NCI-H2227 (cell line): ENCODE data around the gene LHFPL6.
A peak's percentile ranks its signal among the peaks of the same experiment; 100 is the strongest.

Source experiments
- DNase-seq: peaks from one replicate; lab custom pipeline; 2025; ENCODE audit not compliant: unreplicated experiment; lab: John Stamatoyannopoulos, UW

Gene LHFPL6

DNA sequence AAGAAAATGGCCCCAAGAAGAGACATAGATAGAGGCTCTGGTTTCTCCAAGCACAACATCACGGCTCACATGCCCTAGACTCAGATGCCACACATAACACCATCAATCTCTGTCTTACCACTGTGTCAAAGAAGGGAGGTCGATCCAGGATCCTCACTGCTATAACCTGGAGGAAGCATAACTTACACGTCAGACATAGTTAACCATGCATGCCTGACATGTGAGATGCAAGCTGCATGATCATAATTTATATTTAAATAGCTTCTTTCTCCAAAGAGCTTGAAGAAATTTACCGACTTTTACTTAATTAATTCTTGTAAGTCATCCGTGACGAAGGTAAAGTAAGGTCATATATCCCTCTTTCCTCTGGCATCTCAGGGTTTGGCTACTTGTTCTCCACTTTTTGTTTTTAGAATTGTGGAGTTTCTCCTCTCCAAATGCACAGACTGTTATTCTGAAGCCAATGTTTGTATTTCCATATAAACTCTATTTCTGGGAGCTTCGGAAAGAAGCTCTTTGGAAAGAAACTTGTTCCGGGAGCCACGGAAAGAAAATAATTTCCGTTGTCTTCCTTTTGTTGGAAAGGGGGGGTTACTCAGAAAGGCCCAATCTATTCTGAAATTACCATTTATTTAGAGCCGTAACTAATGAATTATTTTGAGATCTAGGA is 205.6 kb downstream of the LHFPL6 start:
- DNase-seq: no peak

DNA sequence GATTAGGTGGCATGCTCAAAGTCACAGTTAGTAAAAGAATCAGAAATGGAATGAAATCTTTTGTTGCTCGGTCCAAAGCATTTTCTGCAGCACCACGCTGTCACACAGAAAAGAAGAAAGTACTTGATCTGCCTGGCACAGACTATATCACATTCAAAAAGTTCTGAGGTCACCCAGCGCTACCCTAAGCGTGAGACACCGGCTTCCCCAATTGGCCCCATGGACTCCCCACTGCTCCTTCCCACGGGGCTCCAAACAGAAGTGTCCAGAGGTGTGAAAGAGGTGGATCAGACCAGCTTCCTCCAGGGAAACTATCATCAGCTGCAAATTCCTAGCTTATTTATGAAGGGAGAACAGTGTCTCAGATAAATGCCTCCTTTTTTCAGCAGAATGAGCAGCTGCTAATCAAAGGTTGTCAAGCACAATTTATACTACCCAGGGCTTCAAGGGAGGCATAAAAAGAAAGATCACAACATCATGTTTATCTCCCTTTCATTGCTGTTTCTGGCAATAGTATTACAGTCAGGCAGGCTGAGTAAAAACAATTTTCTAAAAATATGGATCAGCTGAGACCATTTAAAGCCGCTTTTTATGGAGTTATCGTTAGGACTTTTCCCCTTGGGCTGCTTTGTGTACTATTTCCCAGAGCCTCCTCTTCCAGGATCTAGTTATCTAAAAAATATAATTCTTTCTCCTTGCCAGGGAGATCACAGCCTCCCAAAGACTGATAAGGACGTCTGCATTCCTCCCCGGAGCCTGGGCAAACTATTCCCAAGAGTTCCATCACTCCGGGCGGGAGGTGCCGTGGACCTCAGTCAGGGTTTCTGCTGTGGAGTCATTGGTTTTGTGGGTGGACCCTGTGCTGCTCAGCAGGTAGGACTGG is 208.0 kb downstream of the LHFPL6 start:
- DNase-seq: peak; percentile 49

- DNase-seq: no peak
These were observed 211.2 kb downstream of the LHFPL6 start for GRCh38 chr13:39391761-39392160.

GRCh38 chr13:39389013-39389412 is 214.0 kb downstream of the LHFPL6 start:
- DNase-seq: no peak

DNA sequence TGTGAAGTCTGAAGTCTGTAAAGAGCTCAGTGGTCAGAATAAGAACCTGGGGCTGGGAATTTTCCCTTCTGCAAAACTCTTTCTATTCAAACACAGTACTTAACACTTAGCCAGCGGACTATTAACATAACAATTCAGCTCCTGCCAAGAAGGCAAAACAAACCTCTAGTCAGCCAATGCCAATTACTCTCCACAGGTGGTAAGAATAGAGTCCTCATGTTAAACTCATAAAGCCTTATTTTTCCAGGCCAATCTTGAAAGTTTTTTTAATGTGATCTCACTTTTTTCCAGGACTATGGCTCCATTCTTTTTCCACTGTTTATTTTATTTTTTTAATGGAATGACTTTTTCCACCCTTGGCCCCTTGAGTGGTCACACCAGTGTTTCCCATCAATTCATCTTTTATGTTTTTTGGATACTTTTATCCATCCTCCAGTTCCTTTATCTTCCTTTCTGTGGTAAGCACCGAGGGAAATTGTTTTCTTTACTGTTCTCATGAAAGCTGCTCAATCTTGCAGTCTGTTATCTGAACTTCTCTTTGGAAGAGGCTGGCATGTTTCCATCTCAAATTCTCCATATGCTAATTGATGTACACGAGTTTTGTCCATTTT is 217.3 kb downstream of the LHFPL6 start:
- peak; percentile 70 for DNase-seq

GRCh38 chr13:39385154-39385553 is 217.8 kb downstream of the LHFPL6 start:
- DNase-seq: no peak

DNA sequence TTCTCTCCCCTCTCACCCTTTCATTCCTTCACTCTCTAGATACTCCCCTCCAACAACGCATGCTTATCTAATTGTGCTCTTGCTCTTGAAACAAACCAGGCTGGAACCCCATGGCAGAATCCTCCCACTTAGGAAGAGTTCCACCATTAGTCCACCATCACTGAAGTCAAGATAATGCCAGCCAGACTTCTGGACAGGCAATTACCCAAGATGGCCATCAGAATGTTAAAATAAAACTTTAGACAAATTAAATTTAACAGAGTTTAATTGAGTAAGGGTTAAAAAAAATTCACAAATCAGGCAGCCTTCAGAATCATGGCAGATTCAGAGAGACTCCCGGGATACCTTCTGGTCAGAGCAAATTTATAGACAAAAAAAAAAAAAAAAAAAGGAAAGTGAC is 221.5 kb downstream of the LHFPL6 start:
- DNase-seq: no peak

DNA sequence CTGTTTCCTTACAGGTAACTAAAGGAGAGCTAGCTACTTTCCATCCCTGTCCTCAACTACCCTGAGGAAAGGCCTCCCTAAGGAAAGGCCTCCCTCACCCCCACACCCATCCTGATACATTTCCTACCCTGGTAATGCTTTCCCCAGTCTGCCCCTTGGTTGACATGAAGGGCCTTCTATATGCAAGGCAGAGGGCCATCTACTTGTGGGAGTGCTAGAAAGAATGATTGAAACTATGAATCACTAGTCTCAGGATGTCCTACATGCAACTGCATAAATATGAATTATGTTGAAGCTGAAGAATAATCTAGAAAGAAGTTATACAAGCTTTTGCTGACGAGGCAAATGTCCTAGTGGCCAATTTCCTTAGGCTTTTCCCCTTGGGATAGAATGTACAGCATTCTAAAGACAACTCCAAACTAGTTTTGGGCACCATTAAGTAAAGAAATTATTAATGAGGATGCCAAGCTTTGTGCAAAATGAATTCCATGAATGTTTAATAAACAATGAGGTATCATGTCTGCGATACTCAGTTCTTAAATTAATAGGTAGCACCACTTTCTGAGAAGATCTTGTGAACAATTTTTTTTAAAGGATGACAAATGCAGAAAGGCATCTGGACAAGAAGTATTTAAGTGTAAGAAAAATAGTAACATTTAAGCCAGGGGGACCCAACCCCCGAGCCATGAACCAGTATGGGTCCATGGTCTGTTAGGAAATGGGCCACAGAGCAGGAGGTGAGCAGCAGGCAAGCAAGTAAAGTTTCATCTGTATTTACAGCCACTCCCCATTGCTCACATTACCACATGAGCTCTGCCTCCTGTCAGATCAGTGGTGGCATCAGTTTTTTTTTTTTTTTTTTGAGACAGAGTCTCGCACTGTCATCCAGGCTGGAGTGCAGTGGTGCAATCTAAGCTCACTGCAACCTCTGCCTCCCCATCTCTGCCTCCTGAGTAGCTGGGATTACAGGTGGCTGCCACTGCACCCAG is 223.0 kb downstream of the LHFPL6 start:
- no peak for DNase-seq

GRCh38 chr13:39379118-39379517 is 223.9 kb downstream of the LHFPL6 start:
- no peak for DNase-seq

GRCh38 chr13:39378306-39378705 is 224.7 kb downstream of the LHFPL6 start:
- no peak for DNase-seq

GRCh38 chr13:39377699-39378098 is 225.3 kb downstream of the LHFPL6 start:
- no peak for DNase-seq

- DNase-seq: no peak
These were observed 226.9 kb downstream of the LHFPL6 start for GRCh38 chr13:39376076-39376475.

DNA sequence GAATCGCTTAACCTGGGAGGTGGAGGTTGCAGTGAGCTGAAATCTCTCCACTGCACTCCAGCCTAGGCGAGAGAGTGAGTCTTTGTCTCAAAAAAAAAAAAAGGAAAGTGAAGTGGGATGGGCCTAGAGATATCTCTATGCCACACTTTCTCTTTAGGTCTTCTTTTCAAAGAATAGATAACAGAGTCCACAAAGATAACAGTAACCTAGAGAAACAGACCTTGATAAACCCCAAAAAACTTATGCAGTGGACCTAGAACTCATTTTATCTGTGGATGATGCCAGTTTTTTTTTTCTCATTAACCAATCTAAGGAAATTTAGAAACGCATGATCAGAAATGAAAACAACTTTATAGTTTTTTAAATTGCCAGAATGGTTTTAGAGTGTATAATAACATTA is 227.4 kb downstream of the LHFPL6 start:
- DNase-seq: no peak

DNA sequence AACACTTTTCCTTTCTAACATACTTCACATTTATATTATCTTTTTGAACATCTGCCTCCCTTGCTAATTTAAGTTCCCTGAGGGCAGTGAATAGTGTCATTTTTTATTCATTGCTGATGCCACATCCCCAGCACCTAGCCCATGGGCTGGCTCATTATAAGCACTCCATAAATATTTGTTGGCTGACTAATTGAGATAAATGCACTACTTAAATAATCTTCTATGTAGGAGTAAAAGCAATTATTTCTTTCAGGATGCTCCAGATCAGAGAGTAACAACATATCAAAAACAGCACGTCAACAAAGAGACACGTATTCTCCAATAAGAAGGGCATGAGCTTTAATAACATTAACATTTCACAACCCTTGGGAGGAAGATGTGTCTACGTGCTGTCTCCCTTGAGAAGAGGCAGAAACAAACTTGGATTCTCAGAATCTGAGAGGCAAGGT is 228.2 kb downstream of the LHFPL6 start:
- DNase-seq: no peak

DNA sequence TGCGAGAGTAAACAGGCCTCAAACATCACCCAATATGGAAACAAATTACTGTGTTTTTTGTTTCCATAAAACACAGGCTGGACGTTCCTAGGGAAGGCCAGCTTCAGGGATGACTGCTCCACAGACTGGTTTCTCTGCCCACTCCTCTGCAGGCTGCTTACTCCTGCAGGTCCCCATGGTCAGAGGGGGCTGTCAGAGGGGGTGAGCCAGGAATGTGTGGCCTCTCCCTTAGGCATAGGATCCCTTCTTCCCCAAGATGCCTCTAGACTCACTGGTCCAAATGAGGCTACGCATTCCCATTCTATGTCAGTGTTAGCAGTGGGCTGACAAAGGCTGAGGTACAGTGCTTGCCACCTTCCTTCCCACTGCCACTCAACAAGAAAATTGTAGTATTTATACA is 229.8 kb downstream of the LHFPL6 start:
- DNase-seq: no peak

DNA sequence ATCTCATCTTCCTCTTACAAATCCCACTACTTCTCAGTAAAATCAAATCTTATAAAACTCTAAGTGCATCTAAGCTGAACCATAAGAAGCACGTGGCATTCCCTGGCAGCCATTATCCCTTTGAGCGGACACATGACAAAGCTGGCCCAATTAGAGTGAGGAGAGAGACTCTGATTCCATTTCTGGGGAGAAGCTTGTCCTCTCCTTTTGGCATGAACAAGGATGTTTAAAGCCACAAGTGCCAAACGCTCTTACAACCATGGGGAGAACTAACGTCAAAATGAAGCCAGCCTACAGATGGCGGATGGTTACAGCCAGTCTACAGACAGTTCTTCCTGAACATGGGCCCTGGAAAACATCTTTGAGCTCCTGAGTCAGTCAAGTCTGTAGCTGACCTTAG is 231.3 kb downstream of the LHFPL6 start:
- DNase-seq: no peak

GRCh38 chr13:39370554-39370953 is 232.4 kb downstream of the LHFPL6 start:
- DNase-seq: no peak

DNA sequence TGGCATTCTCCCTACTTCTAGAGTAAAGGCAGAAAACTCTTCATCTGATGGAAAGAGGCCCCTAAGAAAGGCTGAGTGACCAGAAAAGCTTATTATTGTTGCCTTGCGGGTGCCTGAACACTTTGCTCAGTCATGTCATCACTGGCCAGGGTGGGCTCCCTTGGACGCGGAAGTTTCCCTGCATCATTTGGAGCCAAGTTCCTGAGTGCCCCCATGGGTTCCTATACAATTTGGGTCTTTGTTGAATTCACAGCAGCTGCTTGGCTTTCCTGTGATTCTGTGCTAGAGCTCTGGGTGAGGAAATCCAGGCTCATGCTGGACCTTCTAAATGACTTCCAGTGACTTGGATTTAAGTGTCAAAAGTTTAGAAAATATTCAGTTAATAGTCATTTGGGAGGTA is 232.9 kb downstream of the LHFPL6 start:
- no peak for DNase-seq

DNA sequence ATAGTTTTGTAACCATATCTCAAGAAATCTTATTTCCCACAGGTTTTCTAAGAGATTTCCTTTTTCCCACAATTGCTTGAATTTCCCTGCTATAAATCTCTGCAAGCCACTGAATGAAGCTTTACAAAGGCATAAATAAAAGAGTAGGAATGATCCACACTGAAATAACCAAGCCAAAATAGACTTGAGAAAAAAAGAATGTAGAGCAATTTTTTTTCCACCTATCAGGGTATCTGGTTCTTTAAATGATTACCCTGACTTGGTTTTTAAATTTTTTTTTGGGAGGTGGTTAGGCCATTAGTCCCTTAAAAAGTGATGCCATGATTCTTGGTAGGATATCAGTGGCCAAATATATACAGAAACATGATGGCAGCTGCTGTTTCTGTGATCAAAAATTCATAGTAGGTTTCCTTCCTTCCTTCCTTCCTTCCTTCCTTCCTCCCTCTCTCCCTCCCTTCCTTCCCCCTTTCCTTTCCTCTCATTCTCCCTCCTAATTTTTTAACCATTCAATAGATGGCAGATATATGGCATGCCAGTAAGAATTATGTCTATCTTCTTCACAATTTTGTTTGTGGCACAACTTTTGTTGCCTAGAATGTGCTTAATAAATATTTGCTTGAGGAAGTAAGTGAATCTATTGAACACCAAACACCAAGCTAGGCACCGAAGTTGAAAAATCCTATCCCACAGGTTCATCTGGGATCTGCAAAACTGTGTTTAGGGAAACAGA is 233.7 kb downstream of the LHFPL6 start:
- no peak for DNase-seq

DNA sequence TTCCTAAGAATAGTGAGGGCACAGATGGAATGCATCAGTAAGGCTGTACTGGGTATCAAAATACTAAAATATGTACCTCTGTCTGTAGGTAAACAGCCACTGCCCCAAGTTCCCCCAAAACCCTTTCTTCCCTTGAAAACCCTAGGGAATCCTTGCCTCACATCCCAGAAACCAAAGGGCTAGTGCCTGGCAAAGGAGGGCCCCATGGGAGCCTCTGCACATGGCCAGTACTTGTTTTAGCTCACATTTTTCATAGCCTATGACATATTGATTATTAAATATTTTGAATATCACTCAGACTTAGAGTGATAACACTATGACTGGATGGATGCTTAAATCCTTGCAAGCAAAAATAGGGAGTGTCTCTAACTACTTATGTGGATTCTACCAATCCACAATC is 237.1 kb downstream of the LHFPL6 start:
- no peak for DNase-seq
